Neuron (in vitro differentiated cells): Measurements from ENCODE around the gene NUDT4.

ENCODE experiments used
- H2AFZ ChIP-seq: one replicate; pipeline ENCODE4 v1.6.1; 2013; ENCODE audit warnings: low read depth, mild to moderate bottlenecking, inconsistent platforms, low read length, moderate library complexity
- H3K27me3 ChIP-seq: one replicate; pipeline ENCODE4 v1.6.1; 2013; ENCODE audit warnings: low read length; ENCODE audit not compliant: insufficient read depth
- H3K36me3 ChIP-seq: one replicate; pipeline ENCODE4 v1.6.1; 2013; ENCODE audit warnings: low read length; ENCODE audit not compliant: insufficient read depth
- H3K4me1 ChIP-seq: one replicate; pipeline ENCODE4 v1.6.1; 2013; ENCODE audit warnings: low read length; ENCODE audit not compliant: insufficient read depth
- H3K4me3 ChIP-seq: 2 replicates; pipeline ENCODE4 v1.5.1; 2013; ENCODE audit warnings: mild to moderate bottlenecking, low read length, moderate library complexity
- H3K9me3 ChIP-seq: one replicate; pipeline ENCODE4 v1.6.1; 2013; ENCODE audit warnings: low read length

Gene NUDT4

GRCh38 chr12:93453633-93454032, 75.9 kb downstream of the NUDT4 start:
- H3K36me3 ChIP-seq, result no peaks in the 10 kb centered on the region
- no peak overlapping the region for H3K4me3 ChIP-seq
- H2AFZ ChIP-seq, result no peak overlapping the region
- no peaks in the 10 kb centered on the region for H3K9me3 ChIP-seq
- no peaks in the 10 kb centered on the region for H3K27me3 ChIP-seq
- no peaks in the 10 kb centered on the region for H3K4me1 ChIP-seq

- Histone ChIP-seq H3K27me3 (no peaks in the 10 kb centered on the region), H3K36me3 (no peaks in the 10 kb centered on the region), H3K4me3 (no peak overlapping the region), H3K4me1 (no peaks in the 10 kb centered on the region), H2AFZ (no peak overlapping the region), H3K9me3 (no peaks in the 10 kb centered on the region)
These were observed 78.4 kb downstream of the NUDT4 start for GRCh38 chr12:93456077-93456476.
